ENCODE measurements around the gene TSPAN5.

The TSPAN5 gene

DNA sequence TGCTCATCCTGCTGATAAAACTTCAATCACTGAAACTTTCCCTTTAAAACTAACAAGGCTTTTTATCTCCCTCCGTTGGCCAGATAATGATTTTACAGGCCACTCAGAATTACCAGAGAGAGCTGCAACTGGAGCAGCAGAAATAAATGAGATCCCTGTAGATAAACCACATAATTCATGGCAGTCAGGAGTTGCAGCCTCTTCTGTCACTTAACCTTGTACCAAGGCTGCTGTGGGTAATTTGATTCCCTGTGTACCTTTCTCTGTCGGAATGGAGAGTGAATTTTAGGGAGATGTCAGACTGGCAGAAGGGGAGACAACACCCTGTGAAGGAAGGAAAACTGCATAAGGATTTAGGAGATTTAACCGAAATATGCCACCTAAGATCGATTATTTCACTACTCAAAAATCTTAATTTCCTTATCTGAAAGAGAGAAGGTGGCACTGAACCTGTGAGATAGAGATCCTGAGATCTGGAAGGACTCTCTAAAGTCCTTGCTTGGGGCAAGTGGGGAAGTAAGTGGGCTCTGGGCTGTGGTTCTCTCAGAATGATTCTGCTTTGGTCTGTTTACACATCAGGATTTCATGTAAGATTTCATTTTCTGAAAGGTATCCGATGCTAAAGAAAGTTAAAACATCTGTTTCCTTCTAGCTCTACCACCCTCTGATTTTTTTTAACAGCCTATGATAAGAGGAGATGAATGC lies 14.3 kb upstream of the TSPAN5 start:
- no peak for DNase-seq

DNA sequence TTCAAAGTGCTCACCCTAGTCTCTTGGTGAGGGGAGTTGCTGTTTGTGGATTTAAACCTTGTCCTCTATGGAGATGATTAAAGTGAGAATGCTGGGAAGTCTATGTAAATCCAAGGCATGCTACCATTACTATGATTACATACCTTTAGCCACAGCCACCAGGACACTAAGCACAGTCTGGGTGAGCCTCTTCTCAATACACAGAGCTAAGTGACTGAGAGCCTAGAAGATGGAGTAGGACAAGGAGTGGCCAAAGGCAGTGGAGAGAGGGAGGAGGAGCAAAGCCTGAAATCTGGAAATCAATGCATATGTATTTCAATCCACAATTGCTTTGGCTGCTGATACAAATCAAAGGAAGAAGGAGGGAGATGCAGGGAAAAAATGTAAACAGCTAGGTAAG lies 12.7 kb upstream of the TSPAN5 start:
- no peak for DNase-seq

- no peak for DNase-seq
These were observed 11.8 kb upstream of the TSPAN5 start for GRCh38 chr4:98670186-98670585.

- no peak for DNase-seq
These were observed 11.2 kb upstream of the TSPAN5 start for GRCh38 chr4:98669577-98669976.

DNA sequence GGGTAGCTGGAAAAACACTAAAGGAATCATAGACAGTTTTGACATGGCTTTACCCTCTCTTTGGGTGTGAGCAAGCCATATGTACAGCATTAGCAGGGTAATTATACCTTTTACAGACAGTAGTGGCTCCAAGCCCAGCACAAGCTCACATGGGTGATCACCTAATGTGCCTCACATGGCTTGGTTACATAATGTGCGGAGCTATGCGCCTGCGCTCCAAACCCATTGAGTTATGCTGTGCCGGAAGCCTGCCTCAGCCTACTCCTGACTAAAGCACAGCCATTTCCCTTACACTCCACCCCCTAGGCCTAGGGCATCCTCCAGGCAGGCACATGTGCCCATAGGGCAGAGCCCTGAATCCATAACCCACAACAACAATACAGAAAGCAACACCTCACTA lies 6.5 kb upstream of the TSPAN5 start:
- DNase-seq, result no peak

GRCh38 chr4:98663226-98664006 lies 5.0 kb upstream of the TSPAN5 start:
- DNase-seq, result peak; percentile 52

DNA sequence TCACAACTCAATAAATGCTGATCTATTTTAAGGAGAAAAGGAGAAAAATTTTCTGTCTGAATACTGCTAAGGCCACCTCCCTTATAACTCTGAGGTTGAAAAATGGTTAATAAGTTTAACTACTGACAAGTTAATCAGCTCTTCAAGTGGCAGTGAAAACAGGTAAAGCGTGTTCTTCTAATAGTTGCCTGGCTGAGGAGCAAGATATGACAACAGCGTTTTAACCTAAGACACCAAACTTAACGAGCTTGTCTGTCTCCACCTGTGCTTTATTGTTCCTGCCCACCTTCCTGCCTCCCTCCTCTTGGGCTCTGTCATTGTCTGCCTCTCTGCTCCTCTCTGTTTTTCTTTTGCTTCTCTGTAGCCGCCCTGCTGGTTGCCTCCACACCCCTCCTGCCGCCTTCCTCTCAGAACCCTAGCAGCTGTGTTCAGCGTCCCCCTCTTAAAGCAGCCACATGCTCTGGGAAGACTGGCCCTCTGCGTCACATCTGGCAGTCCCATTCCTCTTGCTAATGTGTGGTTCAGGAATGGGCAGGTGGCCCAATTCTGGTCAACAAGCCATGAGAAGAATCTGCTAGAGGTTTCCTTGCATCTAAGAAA lies 4.3 kb upstream of the TSPAN5 start:
- DNase-seq, result no peak

GRCh38 chr4:98662055-98662453 lies 3.6 kb upstream of the TSPAN5 start:
- no peak for DNase-seq

- no peak for DNase-seq
These were observed 3.1 kb upstream of the TSPAN5 start for GRCh38 chr4:98661371-98662054.

- DNase-seq, result no peak
These were observed 1.5 kb upstream of the TSPAN5 start for GRCh38 chr4:98659741-98660462.

- DNase-seq, result no peak
These were observed 738 bp upstream of the TSPAN5 start for GRCh38 chr4:98659106-98659592.

DNA sequence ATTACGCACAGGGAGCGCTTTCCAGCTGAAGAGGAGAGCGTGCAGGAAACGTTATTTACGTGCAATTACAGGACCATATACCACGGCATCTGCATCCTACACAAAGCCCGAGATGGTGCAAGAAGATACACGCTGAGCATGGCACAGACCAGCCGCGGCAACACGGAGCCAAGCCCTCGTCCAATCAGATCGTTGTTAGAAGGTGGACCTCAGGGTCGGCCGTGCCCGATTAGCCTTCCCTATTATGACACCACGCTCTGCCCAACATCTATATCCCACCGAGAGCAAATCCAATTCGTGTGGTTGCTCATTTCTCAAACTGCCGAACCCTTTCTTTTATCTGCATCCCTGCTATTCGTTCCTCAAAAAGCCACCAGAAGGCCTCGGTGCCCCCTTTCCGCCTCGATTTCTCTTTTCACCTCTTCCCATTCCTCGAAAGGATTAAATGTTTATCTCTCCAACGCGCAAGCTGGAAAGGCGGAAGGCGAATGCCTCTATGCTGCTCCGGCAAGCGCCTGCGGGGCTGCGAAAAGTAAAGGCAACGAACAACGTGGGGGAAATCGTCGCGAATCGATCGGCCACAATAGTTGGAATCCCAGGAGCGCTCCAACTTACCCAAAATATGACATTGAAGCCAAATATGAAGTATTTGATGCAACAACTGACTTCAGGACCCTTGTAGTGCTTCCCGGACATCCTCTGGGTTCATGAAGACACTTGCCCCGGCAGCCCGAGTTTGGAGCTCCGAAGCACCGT lies 702 bp downstream of the TSPAN5 start:
- DNase-seq, result peak; percentile 35

GRCh38 chr4:98656886-98657285 lies 1.5 kb downstream of the TSPAN5 start:
- no peak for DNase-seq

GRCh38 chr4:98656443-98656842 lies 2.0 kb downstream of the TSPAN5 start:
- no peak for DNase-seq

- no peak for DNase-seq
These were observed 4.2 kb downstream of the TSPAN5 start for GRCh38 chr4:98653890-98654867.

DNA sequence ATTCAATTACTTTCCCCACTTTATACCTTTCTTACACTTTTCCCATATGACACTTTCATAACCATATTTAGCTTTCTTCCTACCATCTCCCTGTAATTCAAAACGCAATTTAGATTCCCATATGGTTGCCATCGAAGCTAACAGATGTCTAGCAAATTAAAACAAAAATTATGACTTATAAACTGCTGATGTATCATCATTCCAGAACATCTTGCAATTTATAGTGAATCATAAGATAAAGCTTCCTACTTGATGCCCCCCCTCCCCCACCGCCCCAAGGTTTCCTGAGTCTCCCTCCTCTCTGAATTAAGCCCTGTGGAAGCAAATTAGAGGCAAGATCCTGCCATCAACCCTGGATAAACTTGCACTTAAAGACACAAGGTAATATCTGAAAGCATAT lies 5.4 kb downstream of the TSPAN5 start:
- no peak for DNase-seq

GRCh38 chr4:98648602-98649001 lies 9.8 kb downstream of the TSPAN5 start:
- no peak for DNase-seq

GRCh38 chr4:98646422-98646821 lies 12.0 kb downstream of the TSPAN5 start:
- DNase-seq, result no peak

GRCh38 chr4:98645527-98645926 lies 12.9 kb downstream of the TSPAN5 start:
- DNase-seq, result no peak

DNA sequence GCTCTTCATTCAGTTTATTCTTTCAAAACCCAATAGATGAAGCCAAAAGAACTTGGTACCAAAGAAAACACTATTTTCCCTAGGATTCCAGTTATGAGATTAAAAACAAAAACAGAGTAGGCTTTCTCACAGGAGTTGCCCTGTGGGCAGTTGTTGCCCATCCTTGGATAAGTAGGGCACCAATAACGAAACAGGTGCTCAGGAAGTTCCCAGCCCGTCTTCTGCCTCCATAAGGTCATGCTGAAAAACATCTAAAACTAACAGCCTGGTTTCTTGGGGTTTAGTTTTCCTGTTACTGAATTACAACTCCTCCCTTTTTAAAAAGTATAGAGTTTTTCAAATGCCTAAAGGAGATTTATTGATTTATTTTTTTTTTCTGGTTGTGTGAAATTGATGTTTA lies 14.7 kb downstream of the TSPAN5 start:
- no peak for DNase-seq

GRCh38 chr4:98642991-98643426 lies 15.4 kb downstream of the TSPAN5 start:
- DNase-seq, result no peak
